ENCODE data around the gene SLC6A7. TPM values are rescaled to one million over a fixed set of nuclear protein-coding genes. Genes with fewer than 3 reads are reported as not detected.

SLC6A7 gene
- total RNA-seq, 2 donors from 2014 or later = 5.0 to 24.9 TPM

GRCh38 chr5:150166037-150166649, 23.7 kb upstream of the SLC6A7 start:
- H3K4me1 ChIP-seq = peaks cover 20% of the 10 kb centered on the region
- H3K27ac ChIP-seq = peak overlapping the region; percentile 84
- DNase-seq = no peak
- TF ChIP-seq CTCF (IDR thresholded peaks at IDR 0.05) = no peak
- peak overlapping the region; percentile 69 for H3K4me3 ChIP-seq
- H3K27me3 ChIP-seq = peaks cover 3% of the 10 kb centered on the region
- no peaks in the 10 kb centered on the region for H3K9me3 ChIP-seq
- no peaks in the 10 kb centered on the region for H3K36me3 ChIP-seq
- intact Hi-C loops (cut with DNase I) = no loop called here
- H3K9ac ChIP-seq (ENCODE audit: low read depth in 2 of 2, low read length in 2 of 2) = peak overlapping the region; percentile 88 to 99

GRCh38 chr5:150166650-150167511, 23.0 kb upstream of the SLC6A7 start, which contains the start of gene CDX1:
Gene CDX1, plus strand, starts transcription at chr5:150166778. Its CDS starts 99 bp downstream, at chr5:150166877.
- Histone ChIP-seq H3K9ac (ENCODE audit: low read depth in 2 of 2, low read length in 2 of 2) (peak within 1 kb of the TSS; percentile 88 to 99), H3K4me3 (peak within 1 kb of the TSS; percentile 69), H3K36me3 (no peaks in the 10 kb centered on the region), H3K4me1 (peaks cover 20% of the 10 kb centered on the region), H3K27me3 (peaks cover 3% of the 10 kb centered on the region), H3K9me3 (no peaks in the 10 kb centered on the region), H3K27ac (peak within 1 kb of the TSS; percentile 84)
- intact Hi-C loops (cut with DNase I) = no loop called here
- peak; percentile 76 for DNase-seq
- no peak for TF ChIP-seq CTCF (IDR thresholded peaks at IDR 0.05)

- DNase-seq = no peak
- intact Hi-C loops (cut with DNase I) = no loop called here
- peaks cover 23% of the 10 kb centered on the region for H3K4me1 ChIP-seq
- peak overlapping the region; percentile 69 for H3K4me3 ChIP-seq
- H3K27me3 ChIP-seq = peaks cover 3% of the 10 kb centered on the region
- TF ChIP-seq CTCF (IDR thresholded peaks at IDR 0.05) = no peak
- no peaks in the 10 kb centered on the region for H3K36me3 ChIP-seq
- peak overlapping the region; percentile 88 to 99 for H3K9ac ChIP-seq (ENCODE audit: low read depth in 2 of 2, low read length in 2 of 2)
- peak overlapping the region; percentile 84 for H3K27ac ChIP-seq
- H3K9me3 ChIP-seq = no peaks in the 10 kb centered on the region
Measured at GRCh38 chr5:150167512-150167850, 22.4 kb upstream of the SLC6A7 start.

GRCh38 chr5:150167908-150168307, 22.0 kb upstream of the SLC6A7 start:
- H3K36me3 ChIP-seq = no peaks in the 10 kb centered on the region
- H3K4me3 ChIP-seq = peak overlapping the region; percentile 69
- peak; percentile 63 for TF ChIP-seq CTCF (IDR thresholded peaks at IDR 0.05)
- H3K9ac ChIP-seq (ENCODE audit: low read depth in 2 of 2, low read length in 2 of 2) = peak overlapping the region; percentile 88 to 99
- peak overlapping the region; percentile 84 for H3K27ac ChIP-seq
- H3K4me1 ChIP-seq = peaks cover 26% of the 10 kb centered on the region
- intact Hi-C loops (cut with DNase I) = no loop called here
- no peaks in the 10 kb centered on the region for H3K9me3 ChIP-seq
- H3K27me3 ChIP-seq = peaks cover 3% of the 10 kb centered on the region
- DNase-seq = peak; percentile 71

GRCh38 chr5:150168864-150169263, 21.0 kb upstream of the SLC6A7 start:
- DNase-seq = peak; percentile 55
- peak overlapping the region in 1 of 2 donors; percentile 99 for H3K9ac ChIP-seq (ENCODE audit: low read depth in 2 of 2, low read length in 2 of 2)
- H3K27ac ChIP-seq = peak overlapping the region; percentile 84
- H3K4me3 ChIP-seq = peak overlapping the region; percentile 69
- intact Hi-C loops (cut with DNase I) = no loop called here
- peaks cover 24% of the 10 kb centered on the region for H3K4me1 ChIP-seq
- H3K9me3 ChIP-seq = no peaks in the 10 kb centered on the region
- no peak for TF ChIP-seq CTCF (IDR thresholded peaks at IDR 0.05)
- H3K27me3 ChIP-seq = peaks cover 3% of the 10 kb centered on the region
- H3K36me3 ChIP-seq = no peaks in the 10 kb centered on the region

All from colonic mucosa (tissue), 4 donors.